HG02642 (cell line): ENCODE results near the gene NFIX.

Experiments used
- ATAC-seq: cut with Tn5 transposase; IDR thresholded peaks from one replicate; pipeline ENCODE4 v1.9.1; 2021; ENCODE audit warnings: mild to moderate bottlenecking; ENCODE audit not compliant: unreplicated experiment, poor library complexity

The NFIX gene

DNA sequence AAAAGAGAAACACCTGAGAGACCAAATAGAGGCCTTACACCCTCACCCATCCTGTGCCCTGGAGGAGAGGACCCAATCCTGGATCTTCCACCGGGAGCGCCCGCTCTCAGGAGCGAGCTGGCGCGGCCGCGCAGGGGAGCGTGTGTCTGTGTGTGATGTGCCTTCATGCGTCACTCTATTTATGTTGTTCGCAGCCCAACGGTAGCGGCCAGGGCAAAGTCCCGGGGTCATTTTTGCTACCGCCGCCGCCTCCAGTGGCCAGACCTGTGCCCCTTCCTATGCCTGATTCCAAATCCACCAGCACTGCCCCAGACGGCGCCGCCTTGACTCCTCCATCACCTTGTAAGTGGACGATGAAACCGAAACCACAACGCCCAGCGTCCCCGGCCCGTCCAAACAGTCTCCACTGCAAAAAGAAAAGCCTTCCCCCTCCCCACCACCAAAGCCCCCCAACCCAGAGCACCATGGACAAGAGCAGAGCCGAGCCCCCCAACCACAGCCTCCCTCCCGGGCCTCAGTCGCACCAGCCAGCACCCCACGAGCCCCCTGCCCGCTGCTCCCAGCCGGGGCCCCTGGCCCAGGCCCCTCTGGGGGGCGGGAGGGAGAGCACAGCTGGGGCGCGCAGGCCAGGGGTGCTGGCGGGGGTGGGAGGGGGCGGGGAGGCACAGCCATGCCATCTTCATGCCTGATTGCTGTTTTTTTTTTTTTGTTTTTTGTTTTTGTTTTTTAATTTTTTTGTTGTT is 92.7 kb downstream of the NFIX start:
- no peak for ATAC-seq

- ATAC-seq, result no peak
Observed at GRCh38 chr19:13089139-13089856, 94.0 kb downstream of the NFIX start.

GRCh38 chr19:13089857-13090507 is 94.7 kb downstream of the NFIX start:
- ATAC-seq, result no peak

GRCh38 chr19:13090511-13091231 is 95.4 kb downstream of the NFIX start:
- ATAC-seq, result no peak

GRCh38 chr19:13091400-13092157 is 96.3 kb downstream of the NFIX start:
- ATAC-seq, result no peak

GRCh38 chr19:13092158-13092543 is 96.9 kb downstream of the NFIX start:
- no peak for ATAC-seq

DNA sequence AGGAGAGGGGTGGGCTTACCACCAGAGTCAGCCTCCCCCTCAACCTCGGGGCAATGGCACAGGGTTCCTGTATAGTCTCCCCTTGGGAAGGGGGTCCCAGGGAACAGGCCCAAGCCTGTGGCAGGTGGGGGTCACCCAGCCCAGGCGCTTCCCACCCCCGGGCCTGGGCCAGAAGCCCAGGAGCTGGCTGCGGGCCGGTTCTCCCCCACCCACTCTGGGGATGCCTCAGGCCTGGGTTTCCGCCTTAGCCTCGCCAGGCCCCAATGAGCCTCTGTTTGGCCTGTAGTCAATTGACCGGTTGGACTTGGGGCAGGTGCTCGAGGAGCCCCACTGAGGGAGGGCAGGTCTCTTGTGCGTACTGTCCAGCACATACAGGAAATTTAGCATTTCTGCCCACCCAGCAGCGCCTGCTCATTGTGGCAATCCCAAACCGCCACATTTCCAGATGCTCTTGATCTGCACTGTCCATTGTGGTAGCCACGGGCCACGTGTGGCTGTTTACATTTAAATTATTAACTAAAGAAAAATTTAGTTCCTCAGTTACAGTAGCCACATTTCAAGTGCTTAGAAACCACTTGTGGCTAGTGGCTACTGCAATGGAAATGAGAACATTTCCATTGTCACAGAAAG is 97.4 kb downstream of the NFIX start:
- no peak for ATAC-seq

- ATAC-seq, result no peak
Observed at GRCh38 chr19:13093407-13094105, 98.3 kb downstream of the NFIX start.

GRCh38 chr19:13094106-13094504 is 98.8 kb downstream of the NFIX start:
- no peak for ATAC-seq

GRCh38 chr19:13094771-13095392 is 99.6 kb downstream of the NFIX start:
- ATAC-seq, result no peak

- no peak for ATAC-seq
Observed at GRCh38 chr19:13095393-13095784, 100.1 kb downstream of the NFIX start.

GRCh38 chr19:13095934-13096927 is 101.0 kb downstream of the NFIX start:
- ATAC-seq, result no peak

- no peak for ATAC-seq
Observed at GRCh38 chr19:13097033-13097462, 101.8 kb downstream of the NFIX start.

DNA sequence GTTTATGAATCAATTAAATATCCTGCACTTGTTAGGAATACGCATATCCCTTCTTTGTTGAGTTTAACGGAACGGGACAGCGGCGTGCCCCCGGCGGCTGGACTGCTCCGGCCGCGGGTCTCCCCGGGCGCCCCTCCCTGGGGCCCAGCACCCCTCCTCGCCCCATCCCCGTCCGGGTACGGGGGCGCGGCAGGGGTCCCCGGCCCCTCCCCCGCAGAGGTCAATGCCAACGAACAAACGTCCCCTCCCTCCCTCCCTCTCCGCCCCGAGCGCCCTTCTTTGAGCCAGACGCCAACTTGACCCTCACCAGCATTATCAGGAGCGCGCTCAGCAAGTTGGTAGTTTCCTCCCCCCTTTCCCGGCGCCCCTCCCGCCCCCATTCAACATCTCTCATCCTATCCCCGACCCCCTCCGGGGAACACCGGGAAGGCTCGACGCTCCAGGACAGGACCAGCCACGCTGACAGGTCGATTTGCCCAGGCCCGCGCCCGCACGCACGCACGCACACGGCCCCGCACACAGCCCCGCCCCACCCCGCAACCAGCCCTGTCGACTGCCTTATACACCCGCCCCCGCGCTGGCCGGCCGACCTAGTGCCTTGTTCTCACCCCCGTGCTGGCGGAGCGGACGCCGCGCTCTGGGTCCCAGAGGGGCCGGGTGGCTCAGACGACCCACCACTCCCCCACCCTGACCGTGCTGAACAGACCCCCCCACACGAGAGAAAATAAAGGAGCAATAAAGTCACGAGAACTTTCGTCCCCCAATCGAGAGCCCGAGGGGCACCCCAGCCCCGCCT is 102.4 kb downstream of the NFIX start:
- ATAC-seq, result no peak

GRCh38 chr19:13098277-13099072 is 103.2 kb downstream of the NFIX start:
- ATAC-seq, result no peak
